Neural progenitor cell (in vitro differentiated cells): Measurements from ENCODE around the gene STXBP5. TPM values are rescaled to one million over a fixed set of nuclear protein-coding genes. Genes with fewer than 3 reads are reported as not detected.
A peak's percentile ranks its signal among the peaks of the same experiment; 100 is the strongest.

ENCODE experiments used
- DNase-seq: peaks from one replicate; pipeline ENCODE4 v3.0.0-alpha.2; 2016; ENCODE audit warnings: low spot score
- H2AFZ ChIP-seq: fragments of 200-600 bp; sonication (generic); replicated peaks from 2 replicates; pipeline ENCODE4 v1.6.1; 2016; ENCODE audit warnings: antibody characterized with exemption
- H3F3A ChIP-seq: fragments of 200-600 bp; sonication (generic); 2 replicates; pipeline ENCODE4 v1.6.1; 2016; ENCODE audit warnings: antibody characterized with exemption, low read depth
- H3K27ac ChIP-seq: fragments of 200-600 bp; sonication (generic); 2 replicates; pipeline ENCODE4 v1.5.1; 2016; ENCODE audit warnings: mild to moderate bottlenecking
- H3K27me3 ChIP-seq: fragments of 200-600 bp; sonication (generic); 2 replicates; pipeline ENCODE4 v1.6.1; 2016; ENCODE audit warnings: mild to moderate bottlenecking, moderate library complexity
- H3K36me3 ChIP-seq: fragments of 200-600 bp; sonication (generic); 2 replicates; pipeline ENCODE4 v1.5.1; 2016
- H3K4me1 ChIP-seq: fragments of 200-600 bp; sonication (generic); 2 replicates; pipeline ENCODE4 v1.6.1; 2016; ENCODE audit warnings: mixed run types
- H3K4me2 ChIP-seq: fragments of 200-600 bp; sonication (generic); 2 replicates; pipeline ENCODE4 v1.6.1; 2016
- H3K4me3 ChIP-seq: fragments of 200-600 bp; sonication (generic); 2 replicates; pipeline ENCODE4 v1.5.1; 2016
- H3K79me2 ChIP-seq: fragments of 200-600 bp; sonication (generic); 2 replicates; pipeline ENCODE4 v1.6.1; 2016; ENCODE audit warnings: low read depth
- H3K9ac ChIP-seq: fragments of 200-600 bp; sonication (generic); 2 replicates; pipeline ENCODE4 v1.6.1; 2016
- H3K9me3 ChIP-seq: fragments of 200-600 bp; sonication (generic); 2 replicates; pipeline ENCODE4 v1.5.1; 2016; ENCODE audit warnings: low read depth
- H4K20me1 ChIP-seq: fragments of 200-600 bp; sonication (generic); 2 replicates; pipeline ENCODE4 v1.6.1; 2016; ENCODE audit warnings: low read depth
- H3K27ac Mint-ChIP-seq: 3 replicates; pipeline ENCODE4 v1.8.0; 2021; ENCODE audit warnings: mixed read lengths
- H3K27me3 Mint-ChIP-seq: 2 replicates; pipeline ENCODE4 v1.8.0; 2022; ENCODE audit warnings: low read depth, mild to moderate bottlenecking, inconsistent platforms, moderate library complexity, mixed read lengths; ENCODE audit not compliant: insufficient read depth
- H3K36me3 Mint-ChIP-seq: 3 replicates; pipeline ENCODE4 v1.8.0; 2021; ENCODE audit warnings: mixed read lengths
- H3K4me1 Mint-ChIP-seq: 3 replicates; pipeline ENCODE4 v1.8.0; 2021; ENCODE audit warnings: mixed read lengths
- H3K4me3 Mint-ChIP-seq: 3 replicates; pipeline ENCODE4 v1.8.0; 2021; ENCODE audit warnings: mild to moderate bottlenecking, moderate library complexity, mixed read lengths
- H3K9me3 Mint-ChIP-seq: 3 replicates; pipeline ENCODE4 v1.8.0; 2020; ENCODE audit warnings: mixed read lengths
- CTCF ChIP-seq: fragments of 200-600 bp; sonication (generic); IDR thresholded peaks from 2 replicates; pipeline ENCODE4 v1.5.1; 2017; ENCODE audit warnings: antibody characterized with exemption, mild to moderate bottlenecking
- EZH2 ChIP-seq: fragments of 200-600 bp; sonication (generic); IDR thresholded peaks from 2 replicates; pipeline ENCODE4 v1.6.1; 2017; ENCODE audit warnings: antibody characterized with exemption, mild to moderate bottlenecking, moderate library complexity
- EZH2phosphoT487 ChIP-seq: fragments of 200-600 bp; sonication (generic); IDR thresholded peaks from 2 replicates; pipeline ENCODE4 v1.6.1; 2017; ENCODE audit warnings: antibody characterized with exemption
- total RNA-seq: library from RNA; depleted of rRNA; stranded (reverse); fragments of >200 nt; gene quantifications from 2 replicates; pipeline ENCODE4 v1.2.3, GENCODE V29; 2015; ENCODE audit warnings: low replicate concordance

The STXBP5 gene
- total RNA-seq, 1 donor from 2014 or later, result 12.0 TPM

DNA sequence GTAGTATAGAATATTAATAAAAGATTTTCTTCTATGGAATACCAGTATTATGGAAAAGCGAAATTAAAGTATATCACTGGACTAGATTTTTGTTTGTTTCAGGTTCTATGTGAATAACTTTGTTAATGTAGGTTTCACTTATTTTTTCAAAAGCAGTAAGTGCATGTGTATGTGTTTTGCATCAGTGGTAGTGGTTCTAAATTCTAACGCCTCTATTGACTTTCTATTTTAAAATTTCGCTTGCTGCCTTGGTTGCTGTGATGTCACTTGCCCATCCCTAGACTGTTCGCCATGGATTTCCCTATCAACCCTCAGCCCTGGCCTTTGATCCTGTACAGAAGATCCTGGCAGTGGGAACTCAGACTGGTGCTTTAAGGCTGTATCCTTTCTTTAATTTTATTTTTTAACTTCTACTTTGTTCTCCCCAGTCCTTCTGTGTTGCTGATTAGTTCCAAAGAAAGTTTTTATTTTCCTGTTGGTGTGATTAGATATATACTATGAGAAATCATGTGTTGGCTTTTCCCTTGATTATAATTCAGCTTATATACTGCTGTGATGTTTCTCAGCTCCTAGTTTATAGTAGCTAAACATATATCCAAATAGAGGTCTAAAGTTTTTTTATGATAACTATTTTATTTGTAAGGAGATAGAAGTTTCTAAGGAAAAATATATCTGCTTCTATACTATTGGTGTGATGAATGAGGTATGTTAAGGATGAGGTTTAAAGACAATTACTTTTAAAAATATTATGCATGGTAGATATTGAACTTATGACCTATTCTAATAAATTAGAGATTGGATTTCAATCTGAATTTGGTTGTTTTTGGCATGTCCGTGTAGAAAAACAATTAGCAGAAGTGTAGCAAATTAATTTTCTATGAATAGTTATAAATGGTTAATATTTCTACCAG is 1.7 kb downstream of the STXBP5 start:
- H3K27me3 ChIP-seq, result no peaks in the 10 kb centered on the region
- H4K20me1 ChIP-seq, result peaks cover 26% of the 10 kb centered on the region
- H3K27ac ChIP-seq, result no peak overlapping the region
- H3K9ac ChIP-seq, result no peak overlapping the region
- peaks cover 28% of the 10 kb centered on the region for H3K4me1 ChIP-seq
- H3K27me3 Mint-ChIP-seq, result peaks cover 3% of the 10 kb centered on the region
- H3K4me2 ChIP-seq, result peak overlapping the region; percentile 93
- no peak overlapping the region for H2AFZ ChIP-seq
- peaks cover 59% of the 10 kb centered on the region for H3K79me2 ChIP-seq
- H3K4me3 ChIP-seq, result peak overlapping the region; percentile 65
- peaks cover 10% of the 10 kb centered on the region for H3F3A ChIP-seq
- DNase-seq, result peak; percentile 11
- H3K36me3 ChIP-seq, result no peaks in the 10 kb centered on the region
- no peaks in the 10 kb centered on the region for H3K9me3 ChIP-seq
- no peak for TF ChIP-seq CTCF
- no peak for TF ChIP-seq EZH2
- no peak overlapping the region for H3K27ac Mint-ChIP-seq
- no peaks in the 10 kb centered on the region for H3K36me3 Mint-ChIP-seq
- peaks cover 20% of the 10 kb centered on the region for H3K4me1 Mint-ChIP-seq
- H3K4me3 Mint-ChIP-seq, result peak overlapping the region; percentile 97
- H3K9me3 Mint-ChIP-seq, result no peaks in the 10 kb centered on the region

- Histone ChIP-seq H3K4me2 (peak overlapping the region; percentile 35), H3K4me3 (no peak overlapping the region), H3K79me2 (peaks cover 59% of the 10 kb centered on the region), H3K9me3 (no peaks in the 10 kb centered on the region), H3F3A (peaks cover 10% of the 10 kb centered on the region), H2AFZ (no peak overlapping the region), H3K27ac (no peak overlapping the region), H3K36me3 (no peaks in the 10 kb centered on the region), H4K20me1 (peaks cover 26% of the 10 kb centered on the region), H3K9ac (no peak overlapping the region), H3K4me1 (peaks cover 32% of the 10 kb centered on the region), H3K27me3 (no peaks in the 10 kb centered on the region)
- Mint-ChIP-seq H3K4me3 (no peak overlapping the region), H3K9me3 (no peaks in the 10 kb centered on the region), H3K36me3 (peaks cover 5% of the 10 kb centered on the region), H3K4me1 (peaks cover 20% of the 10 kb centered on the region), H3K27me3 (peaks cover 3% of the 10 kb centered on the region), H3K27ac (no peak overlapping the region)
- TF ChIP-seq EZH2 (no peak), CTCF (no peak), EZH2phosphoT487 (no peak)
- DNase-seq, result no peak
Measured at GRCh38 chr6:147207351-147207750, 3.1 kb downstream of the STXBP5 start.

GRCh38 chr6:147207837-147208754 is 3.9 kb downstream of the STXBP5 start:
- peaks cover 26% of the 10 kb centered on the region for H4K20me1 ChIP-seq
- Mint-ChIP-seq H3K4me1 (peaks cover 20% of the 10 kb centered on the region), H3K4me3 (no peak overlapping the region), H3K9me3 (no peaks in the 10 kb centered on the region), H3K27me3 (peaks cover 3% of the 10 kb centered on the region), H3K36me3 (peaks cover 7% of the 10 kb centered on the region), H3K27ac (no peak overlapping the region)
- peaks cover 59% of the 10 kb centered on the region for H3K79me2 ChIP-seq
- H3F3A ChIP-seq, result peaks cover 5% of the 10 kb centered on the region
- no peak for DNase-seq
- H3K27ac ChIP-seq, result peak overlapping the region; percentile 9
- no peak overlapping the region for H2AFZ ChIP-seq
- TF ChIP-seq EZH2 (no peak), CTCF (no peak), EZH2phosphoT487 (no peak)
- H3K4me2 ChIP-seq, result peak overlapping the region; percentile 35
- H3K9me3 ChIP-seq, result no peaks in the 10 kb centered on the region
- H3K4me1 ChIP-seq, result peaks cover 37% of the 10 kb centered on the region
- H3K9ac ChIP-seq, result no peak overlapping the region
- H3K4me3 ChIP-seq, result no peak overlapping the region
- no peaks in the 10 kb centered on the region for H3K36me3 ChIP-seq
- no peaks in the 10 kb centered on the region for H3K27me3 ChIP-seq
